HepG2 (cell line): ENCODE data around the gene TPTE. TPM values are rescaled to one million over a fixed set of nuclear protein-coding genes. Genes with fewer than 3 reads are reported as not detected.
"Not testable (repeated sequence)": the region's sequence is repeated elsewhere in the genome, so short reads cannot be mapped to it uniquely, and the experiment has no call there.

ENCODE experiments used
- ATAC-seq: fragments of 200-7000 bp; cut with Tn5 transposase; 3 replicates; pipeline ENCODE4 v1.9.1; 2020; ENCODE audit warnings: mild to moderate bottlenecking, moderate library complexity
- BruUV-seq: library from RNA; stranded (reverse); fragments of 400-500 nt; replicated peaks from 2 replicates; lab custom pipeline; 2021; lab: Mats Ljungman, UMichigan
- CTCF ChIA-PET: fragments of 300-600 bp; formaldehyde crosslinking; extraction: SDS; loops from one replicate; lab custom pipeline; 2021; ENCODE audit warnings: low total read pairs, inconsistent platforms, low intra/inter-chr PET ratio; lab: Yijun Ruan, JAX
- POLR2A ChIA-PET: fragments of 350-600 bp; sonication (Branson Sonifier 250); formaldehyde crosslinking; loops from one replicate; lab custom pipeline; 2020; ENCODE audit warnings: antibody characterized with exemption, inconsistent platforms; lab: Yijun Ruan, JAX
- DNase-seq: peaks from one replicate; pipeline ENCODE4 v3.0.0-alpha.2; 2015; ENCODE audit warnings: low spot score
- FAIRE-seq: peaks from 3 replicates; lab custom pipeline; 2011; peaks lifted over from hg19 to GRCh38; lab: Jason Lieb, UNC
- H2AFZ ChIP-seq: one replicate; pipeline ENCODE4 v1.6.1; 2011; ENCODE audit warnings: low read length, inconsistent platforms
- H3K27ac ChIP-seq: fragments of 300-600 bp; 3 replicates; pipeline ENCODE4 v1.8.0; 2011; ENCODE audit warnings: mixed run types, mild to moderate bottlenecking, mixed read lengths, low read length, inconsistent platforms; ENCODE audit not compliant: insufficient read depth; ENCODE audit errors: extremely low read length
- H3K27me3 ChIP-seq, 2 experiments: fragments of 200-600 bp in 1 of 2; 2 replicates in 1 of 2; 3 replicates in 1 of 2; pipeline versions ENCODE4 v1.6.0 to v1.8.0; 2011; ENCODE audit warnings: low read length in 2 of 2, mild to moderate bottlenecking in 2 of 2, moderate library complexity in 2 of 2, inconsistent platforms in 1 of 2; ENCODE audit not compliant: insufficient read depth in 2 of 2, control insufficient read depth in 1 of 2
- H3K36me3 ChIP-seq, 2 experiments: fragments of 200-600 bp in 1 of 2; replicated peaks in 1 of 2; 2 replicates in 1 of 2; 3 replicates in 1 of 2; pipeline versions ENCODE4 v1.5.1 to v1.8.0; 2011; ENCODE audit warnings: low read length in 2 of 2, inconsistent platforms in 1 of 2; ENCODE audit not compliant: insufficient read depth in 2 of 2, control insufficient read depth in 1 of 2
- H3K4me1 ChIP-seq: 2 replicates; pipeline ENCODE4 v1.5.1; 2012; ENCODE audit warnings: low read length, inconsistent platforms; ENCODE audit not compliant: insufficient read depth
- H3K4me2 ChIP-seq: 2 replicates; pipeline ENCODE4 v1.6.0; 2011; ENCODE audit warnings: low read depth, low read length, inconsistent platforms
- H3K4me3 ChIP-seq, 3 experiments: fragments of 200-600 bp in 1 of 3; sonication (generic), shearing (Covaris generic) in 1 of 3; replicated peaks in 1 of 3; 2 replicates each; pipeline ENCODE4 v1.5.1; 2011 to 2016; ENCODE audit warnings: low read length in 3 of 3, inconsistent platforms in 2 of 3, low read depth in 2 of 3, mild to moderate bottlenecking in 2 of 3, control low read depth in 1 of 3, mixed read lengths in 1 of 3; ENCODE audit not compliant: insufficient read depth in 1 of 3
- H3K79me2 ChIP-seq: one replicate; pipeline ENCODE4 v1.6.1; 2011; ENCODE audit warnings: low read length, inconsistent platforms; ENCODE audit not compliant: insufficient read depth
- H3K9ac ChIP-seq: 2 replicates; pipeline ENCODE4 v1.6.0; 2011; ENCODE audit warnings: mild to moderate bottlenecking, low read depth, low read length, inconsistent platforms; ENCODE audit not compliant: insufficient read depth
- H3K9me3 ChIP-seq: 2 replicates; pipeline ENCODE4 v1.5.1; 2012; ENCODE audit warnings: mild to moderate bottlenecking, low read length
- H4K20me1 ChIP-seq: 2 replicates; pipeline ENCODE4 v1.6.0; 2011; ENCODE audit warnings: inconsistent platforms, mild to moderate bottlenecking, low read length, moderate library complexity; ENCODE audit not compliant: insufficient read depth
- ARNT ChIP-seq: fragments of 450-650 bp; IDR thresholded peaks from 2 replicates; pipeline ENCODE4 v1.6.1; 2017
- FOXA1 ChIP-seq, 2 experiments: fragments of 450-650 bp in 1 of 2; sonication (generic) in 1 of 2; formaldehyde crosslinking in 1 of 2; IDR thresholded peaks; 2 replicates each; pipeline versions ENCODE4 v1.4.0 to v1.6.1; 2016 to 2020; ENCODE audit warnings: missing genetic modification reagents in 1 of 2
- IKZF1 ChIP-seq: fragments of 450-650 bp; IDR thresholded peaks from 2 replicates; pipeline ENCODE4 v1.7.1; 2016
- NBN ChIP-seq: fragments of 450-650 bp; conservative IDR thresholded peaks from 2 replicates; pipeline ENCODE4 v1.6.1; 2017
- NONO ChIP-seq, 2 experiments: fragments of 450-650 bp in 1 of 2; sonication (generic) in 1 of 2; formaldehyde crosslinking in 1 of 2; IDR thresholded peaks in 1 of 2; conservative IDR thresholded peaks in 1 of 2; 2 replicates each; pipeline versions ENCODE4 v1.6.1 to v1.8.0; 2017 to 2022; ENCODE audit warnings: mild to moderate bottlenecking in 1 of 2, missing genetic modification reagents in 1 of 2, moderate library complexity in 1 of 2
- PHB2 ChIP-seq: fragments of 450-650 bp; IDR thresholded peaks from 2 replicates; pipeline ENCODE4 v1.6.1; 2018; ENCODE audit not compliant: partially characterized antibody
- PLRG1 ChIP-seq: fragments of 450-650 bp; conservative IDR thresholded peaks from 2 replicates; pipeline ENCODE4 v1.6.1; 2016
- ZBTB40 ChIP-seq, 2 experiments: fragments of 450-650 bp in 1 of 2; sonication (generic) in 1 of 2; formaldehyde crosslinking in 1 of 2; IDR thresholded peaks; 2 replicates each; pipeline versions ENCODE4 v1.6.1 to v1.8.0; 2016 to 2022; ENCODE audit warnings: antibody characterized with exemption in 1 of 2, mild to moderate bottlenecking in 1 of 2, missing genetic modification reagents in 1 of 2
- ZNF282 ChIP-seq: fragments of 450-650 bp; IDR thresholded peaks from 2 replicates; pipeline ENCODE4 v1.6.1; 2018; ENCODE audit not compliant: partially characterized antibody
- WGBS: methylation state at CpG from one replicate; pipeline ENCODE4 v1.1.6; 2017; ENCODE audit warnings: low lambda C conversion rate; 5-methylcytosine and 5-hydroxymethylcytosine counted together
- in situ Hi-C: cut with HindIII; loops from 2 replicates; pipeline ENCODE4 v1.10.0; 2017; ENCODE audit warnings: low pct_unique_long_range_greater_than_20kb; ENCODE audit not compliant: extremely low pct_ligation_motif_present
- intact Hi-C: fragments of 100-400 bp; cut with micrococcal nuclease; formaldehyde crosslinking; loops from one replicate; pipeline ENCODE4 v1.10.0; 2022; ENCODE audit not compliant: unreplicated experiment
- polyA plus RNA-seq, 8 experiments: library from polyadenylated mRNA; depleted of rRNA in 3 of 8; stranded (reverse) in 7 of 8; unstranded in 1 of 8; fragments of >200 nt; fragmentation: Illumina TruSeq in 4 of 8; extraction: Trizol in 4 of 8; gene quantifications; 2 replicates each; pipeline versions ENCODE4 v1.2.1 to v1.2.3, GENCODE V29; 2011 to 2016; ENCODE audit warnings: low read depth in 4 of 8, missing spikeins in 1 of 8, mixed read lengths in 1 of 8; ENCODE audit not compliant: insufficient read depth in 1 of 8
- total RNA-seq, 5 experiments: library from RNA; depleted of rRNA; stranded (reverse); fragments of >200 nt; fragmentation: Illumina TruSeq; extraction: Trizol; gene quantifications; 2 replicates each; pipeline ENCODE4 v1.2.3, GENCODE V29; 2016; ENCODE audit warnings: low read depth in 1 of 5

TPTE gene
- total and polyA plus RNA-seq, 2 of the 13 experiments (the other 11 are each of a cell fraction or from before 2014, with no cell fraction given) = not detected

DNA sequence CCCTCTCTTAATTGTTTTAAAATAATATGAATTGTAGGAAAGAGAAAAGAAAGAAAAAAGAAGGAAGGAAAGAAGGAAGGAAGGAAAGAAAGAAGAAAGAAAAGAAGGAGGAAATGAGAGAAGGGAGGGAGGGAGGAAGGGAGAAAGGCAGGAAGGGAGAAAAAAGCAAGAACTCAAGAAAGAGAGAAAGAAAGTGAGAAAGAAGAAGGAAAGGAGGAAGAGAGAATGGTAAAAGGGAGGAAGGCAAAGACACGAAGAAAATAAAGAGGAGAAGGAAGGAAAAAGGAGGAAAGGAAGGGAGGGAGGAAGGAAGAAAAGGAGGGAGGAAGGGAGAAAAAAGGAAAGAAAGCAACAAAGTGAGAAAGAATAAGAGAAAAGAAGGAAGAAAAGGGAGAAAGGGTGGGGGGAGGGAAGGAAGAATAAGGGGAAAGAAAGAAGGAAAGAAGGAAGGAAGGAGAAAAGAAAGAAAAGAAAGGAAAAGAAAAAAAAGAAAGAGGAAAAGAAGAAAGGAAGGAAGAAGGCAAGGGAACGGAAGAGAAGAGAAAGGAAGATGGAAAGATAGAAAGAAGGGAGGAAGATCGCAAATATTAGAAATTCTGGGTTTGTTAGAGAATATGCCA lies 95.9 kb downstream of the TPTE start:
- BruUV-seq; H3K4me2 ChIP-seq; FAIRE-seq; H3K4me1 ChIP-seq; CTCF ChIA-PET; intact Hi-C loops; in situ Hi-C loops; DNase-seq; ATAC-seq; POLR2A ChIA-PET; H2AFZ ChIP-seq; H3K36me3 ChIP-seq; H3K27me3 ChIP-seq; H3K4me3 ChIP-seq; TF ChIP-seq NONO (CRISPR knock-in tag; conservative IDR thresholded peaks at IDR 0.05); ZBTB40 (CRISPR knock-in tag; IDR thresholded peaks at IDR 0.05); FOXA1 (CRISPR knock-in tag; IDR thresholded peaks at IDR 0.05): not testable (repeated sequence)
- WGBS = 15% methylated on average over 3 of the region's 3 CpGs
- H3K9me3 ChIP-seq = peaks cover 86% of the 10 kb centered on the region
- TF ChIP-seq NONO (IDR thresholded peaks at IDR 0.05) (peak; percentile 95; the same call in 1 of the 2 replicates), ZBTB40 (IDR thresholded peaks at IDR 0.05) (peak; percentile 18; the same call in 1 of the 2 replicates), IKZF1 (0 out of 2 replicates have a peak, but pooled peaks have one; percentile 67), FOXA1 (IDR thresholded peaks at IDR 0.05) (0 out of 2 replicates have a peak, but pooled peaks have one; percentile 35), NBN (0 out of 2 replicates have a peak, but pooled peaks have one; percentile 68), ARNT (0 out of 2 replicates have a peak, but pooled peaks have one; percentile 26), ZNF282 (peak; percentile 23), PLRG1 (peak; percentile 96), PHB2 (peak; percentile 38)
- TF ChIP-seq, all 625 proteins: peak for 9; not testable (repeated sequence) for 616
- H3K79me2 ChIP-seq, H4K20me1 ChIP-seq, H3K9ac ChIP-seq, H3K27ac ChIP-seq: not testable (repeated sequence)
